HG03460 (cell line): Measurements from ENCODE around the gene SMARCA4.
"Not testable (repeated sequence)": the region's sequence is repeated elsewhere in the genome, so short reads cannot be mapped to it uniquely, and the experiment has no call there.

ENCODE experiments used
- ATAC-seq: cut with Tn5 transposase; IDR thresholded peaks from one replicate; pipeline ENCODE4 v1.9.1; 2021; ENCODE audit not compliant: unreplicated experiment

Gene SMARCA4

GRCh38 chr19:10976131-10976892 lies 15.5 kb downstream of the SMARCA4 start:
- no peak for ATAC-seq

DNA sequence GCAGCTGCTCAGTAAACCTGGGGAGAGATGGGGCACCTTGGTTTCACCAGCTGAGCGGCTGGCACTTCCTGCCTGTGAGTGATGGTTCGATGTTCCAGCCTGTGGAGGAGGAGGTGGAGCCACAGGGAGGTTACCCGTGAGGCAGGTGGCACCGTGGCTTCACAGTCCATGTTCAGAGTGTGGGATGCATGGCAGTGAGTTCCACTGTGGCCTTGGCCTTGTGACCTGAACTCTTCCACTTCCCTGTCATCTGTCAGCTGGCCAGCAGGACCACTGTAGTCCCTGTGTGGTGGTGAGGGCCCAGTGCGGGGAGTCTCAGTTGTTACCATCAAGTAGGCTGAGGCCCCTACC lies 16.9 kb downstream of the SMARCA4 start:
- no peak for ATAC-seq

DNA sequence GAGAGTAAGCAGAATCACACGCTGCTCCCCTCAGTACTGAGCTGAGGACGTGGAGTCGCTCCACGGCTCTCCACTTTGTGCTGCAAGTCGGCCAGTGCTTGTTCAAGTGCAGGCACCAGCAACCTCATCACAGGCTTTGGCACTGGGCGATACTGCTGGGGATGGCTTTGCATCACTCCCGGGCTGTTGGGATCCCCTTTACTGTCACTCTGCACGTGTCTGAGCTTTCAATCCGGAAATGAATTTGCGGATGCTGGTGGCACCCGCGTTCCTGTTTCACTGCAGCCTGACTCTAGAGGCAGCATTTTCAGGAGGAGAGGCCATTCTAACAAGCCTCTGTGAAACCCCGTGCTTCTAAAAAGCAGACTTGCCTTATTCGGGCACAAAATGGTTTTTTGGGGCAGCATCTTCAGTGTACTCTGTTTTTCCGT lies 19.1 kb downstream of the SMARCA4 start:
- ATAC-seq: no peak

DNA sequence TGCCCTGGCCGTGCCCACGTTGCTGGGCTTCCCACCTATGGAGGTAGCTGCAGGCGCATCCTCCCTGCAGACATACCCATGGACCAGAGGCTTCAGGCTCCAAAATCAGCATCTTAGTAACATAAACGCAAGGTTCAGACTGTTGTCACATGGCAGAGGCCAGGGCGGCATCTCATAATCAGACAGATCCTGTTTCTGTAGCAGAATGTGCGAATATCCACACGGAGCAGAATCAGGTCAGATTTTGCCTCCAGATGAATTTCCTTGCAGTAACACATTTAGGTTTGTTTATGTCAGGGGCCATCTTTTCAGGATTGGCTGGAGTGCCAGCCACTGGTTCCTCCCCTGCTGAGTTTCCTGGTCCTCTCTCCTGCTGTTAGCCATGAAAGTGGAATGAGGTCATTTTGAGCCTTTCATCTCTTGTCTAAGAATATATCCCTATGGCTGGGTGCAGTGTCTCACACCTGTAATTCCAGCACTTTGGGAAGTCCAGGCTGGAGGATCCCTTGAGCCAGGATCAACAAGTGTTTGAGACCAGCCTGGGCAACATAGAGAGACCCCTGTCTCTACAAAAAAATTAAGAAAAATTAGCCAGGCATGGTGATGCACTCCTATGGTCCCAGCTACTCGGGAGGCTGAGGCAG lies 20.5 kb downstream of the SMARCA4 start:
- ATAC-seq: no peak

- ATAC-seq: no peak
Observed at GRCh38 chr19:10983026-10983425, 22.2 kb downstream of the SMARCA4 start.

DNA sequence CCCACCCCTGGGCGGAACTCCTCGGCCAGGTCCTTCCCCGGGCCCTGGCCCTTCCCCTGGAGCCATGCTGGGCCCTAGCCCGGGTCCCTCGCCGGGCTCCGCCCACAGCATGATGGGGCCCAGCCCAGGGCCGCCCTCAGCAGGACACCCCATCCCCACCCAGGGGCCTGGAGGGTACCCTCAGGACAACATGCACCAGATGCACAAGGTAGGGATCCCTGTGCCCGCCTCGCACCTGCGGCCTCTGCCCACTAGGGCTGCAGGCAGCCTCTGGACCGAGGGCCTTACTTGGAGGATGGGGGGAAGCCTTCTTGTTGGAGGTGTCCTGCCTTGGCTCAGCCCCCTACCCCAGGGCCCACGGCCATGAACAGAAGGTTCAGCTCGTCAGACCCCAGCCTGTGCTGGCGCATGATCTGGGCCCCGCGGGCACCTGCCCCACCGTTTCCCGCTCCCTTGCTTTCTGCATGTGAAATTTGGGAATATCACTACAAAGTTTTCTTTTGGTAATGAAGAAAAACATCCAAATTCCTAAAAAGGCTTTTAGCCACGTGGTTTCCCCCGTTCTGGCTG lies 23.4 kb downstream of the SMARCA4 start:
- no peak for ATAC-seq

DNA sequence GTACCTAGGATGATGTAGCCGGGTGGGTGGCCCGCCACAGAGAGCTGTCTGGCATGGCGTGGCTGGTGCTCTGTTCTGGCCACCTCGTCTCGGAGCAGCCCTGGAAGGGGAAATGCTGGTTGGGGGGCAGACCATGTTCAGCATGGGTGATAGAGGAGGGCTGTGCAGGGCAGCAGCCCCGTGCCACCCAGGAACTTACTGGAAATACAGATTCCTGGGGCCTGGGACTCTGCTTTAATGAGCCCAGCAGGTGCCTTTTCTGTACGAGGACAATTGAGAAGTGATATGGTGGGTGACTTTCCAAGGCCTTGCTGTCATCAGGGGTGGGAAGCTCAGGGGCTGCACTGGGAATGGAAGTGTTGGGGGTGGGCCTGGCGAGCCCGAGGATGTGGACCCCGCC lies 24.7 kb downstream of the SMARCA4 start:
- ATAC-seq: no peak

DNA sequence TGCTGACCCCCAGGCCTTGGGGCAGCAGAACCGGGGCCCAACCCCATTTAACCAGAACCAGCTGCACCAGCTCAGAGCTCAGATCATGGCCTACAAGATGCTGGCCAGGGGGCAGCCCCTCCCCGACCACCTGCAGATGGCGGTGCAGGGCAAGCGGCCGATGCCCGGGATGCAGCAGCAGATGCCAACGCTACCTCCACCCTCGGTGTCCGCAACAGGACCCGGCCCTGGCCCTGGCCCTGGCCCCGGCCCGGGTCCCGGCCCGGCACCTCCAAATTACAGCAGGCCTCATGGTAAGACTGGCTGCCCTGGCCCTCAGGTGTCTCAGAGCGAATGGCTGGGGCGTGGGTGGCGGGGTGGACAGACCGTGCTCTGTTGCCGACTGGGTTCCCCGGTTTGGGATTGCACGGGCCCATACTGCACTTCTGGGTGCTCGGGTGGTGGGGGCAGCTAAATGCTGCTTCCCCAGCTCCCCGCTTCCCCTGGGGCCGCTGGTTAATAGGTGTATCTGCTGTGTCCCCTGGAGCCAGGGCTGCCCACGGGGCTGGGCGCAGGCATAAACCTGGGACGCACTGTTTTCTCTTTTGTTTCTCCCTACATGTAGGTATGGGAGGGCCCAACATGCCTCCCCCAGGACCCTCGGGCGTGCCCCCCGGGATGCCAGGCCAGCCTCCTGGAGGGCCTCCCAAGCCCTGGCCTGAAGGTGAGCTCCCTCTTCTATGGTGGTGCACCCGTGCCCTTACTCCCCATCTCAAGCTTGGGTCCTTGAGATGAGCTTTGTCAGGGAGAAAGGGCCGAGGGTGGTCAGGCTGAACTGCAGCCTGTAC lies 25.7 kb downstream of the SMARCA4 start:
- no peak for ATAC-seq

DNA sequence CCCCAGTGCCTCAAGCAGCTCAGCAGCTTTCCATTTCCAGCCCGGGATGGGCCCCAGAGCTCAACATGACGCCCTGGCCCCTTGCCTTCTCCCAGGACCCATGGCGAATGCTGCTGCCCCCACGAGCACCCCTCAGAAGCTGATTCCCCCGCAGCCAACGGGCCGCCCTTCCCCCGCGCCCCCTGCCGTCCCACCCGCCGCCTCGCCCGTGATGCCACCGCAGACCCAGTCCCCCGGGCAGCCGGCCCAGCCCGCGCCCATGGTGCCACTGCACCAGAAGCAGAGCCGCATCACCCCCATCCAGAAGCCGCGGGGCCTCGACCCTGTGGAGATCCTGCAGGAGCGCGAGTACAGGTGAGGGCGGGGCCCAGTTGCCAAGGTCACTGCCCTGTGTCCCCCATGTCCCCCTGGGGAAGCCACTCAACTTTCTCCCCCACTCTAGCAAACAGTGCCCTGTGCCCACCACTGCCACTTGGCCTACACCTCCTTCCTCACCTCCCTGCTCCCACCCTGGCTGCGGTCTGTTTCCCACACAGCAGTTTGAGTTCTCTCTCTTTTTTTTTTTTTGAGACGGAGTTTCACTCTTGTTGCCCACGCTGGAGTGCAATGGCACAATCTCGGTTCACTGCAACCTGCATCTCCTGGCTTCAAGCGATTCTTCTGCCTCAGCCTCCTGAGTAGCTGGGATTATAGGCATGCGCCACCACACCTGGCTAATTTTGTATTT lies 26.9 kb downstream of the SMARCA4 start:
- no peak for ATAC-seq

GRCh38 chr19:10988380-10988779 lies 27.6 kb downstream of the SMARCA4 start:
- ATAC-seq: no peak

DNA sequence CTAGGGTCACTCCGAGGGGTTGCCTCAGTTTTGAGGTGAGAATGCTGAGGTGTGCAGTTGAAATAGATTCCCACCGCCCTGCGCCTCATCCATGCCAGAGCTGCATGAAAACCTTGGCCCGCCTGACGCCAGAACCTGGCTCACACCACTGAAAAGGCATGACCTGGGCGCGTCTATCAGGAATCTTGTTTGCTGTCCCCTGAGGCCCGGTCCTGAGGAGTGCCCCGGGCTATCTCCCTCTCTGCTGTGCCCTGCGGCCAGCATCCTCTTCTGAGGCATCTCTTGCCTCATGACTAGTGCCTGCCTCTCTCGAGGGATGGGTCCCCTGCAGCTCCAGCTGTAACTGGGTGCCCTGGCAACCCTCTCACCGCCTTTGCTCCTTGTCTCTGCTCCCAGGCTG lies 28.1 kb downstream of the SMARCA4 start:
- no peak for ATAC-seq

DNA sequence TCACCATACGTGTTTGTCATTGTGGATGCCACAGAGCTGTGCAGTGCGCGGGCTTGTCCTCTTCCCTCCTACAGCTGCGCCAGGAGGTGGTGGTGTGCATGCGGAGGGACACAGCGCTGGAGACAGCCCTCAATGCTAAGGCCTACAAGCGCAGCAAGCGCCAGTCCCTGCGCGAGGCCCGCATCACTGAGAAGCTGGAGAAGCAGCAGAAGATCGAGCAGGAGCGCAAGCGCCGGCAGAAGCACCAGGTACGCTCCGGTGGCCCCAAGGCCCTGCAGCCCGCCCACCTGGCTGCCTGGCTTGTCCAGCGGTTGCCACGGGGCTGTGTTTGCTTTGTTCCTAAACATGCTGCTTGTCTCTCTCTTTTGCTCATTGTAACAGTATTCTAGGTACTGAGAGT lies 30.2 kb downstream of the SMARCA4 start:
- no peak for ATAC-seq

- no peak for ATAC-seq
Observed at GRCh38 chr19:10991521-10992081, 30.8 kb downstream of the SMARCA4 start.

GRCh38 chr19:10992174-10992573 lies 31.3 kb downstream of the SMARCA4 start:
- not testable (repeated sequence) for ATAC-seq

DNA sequence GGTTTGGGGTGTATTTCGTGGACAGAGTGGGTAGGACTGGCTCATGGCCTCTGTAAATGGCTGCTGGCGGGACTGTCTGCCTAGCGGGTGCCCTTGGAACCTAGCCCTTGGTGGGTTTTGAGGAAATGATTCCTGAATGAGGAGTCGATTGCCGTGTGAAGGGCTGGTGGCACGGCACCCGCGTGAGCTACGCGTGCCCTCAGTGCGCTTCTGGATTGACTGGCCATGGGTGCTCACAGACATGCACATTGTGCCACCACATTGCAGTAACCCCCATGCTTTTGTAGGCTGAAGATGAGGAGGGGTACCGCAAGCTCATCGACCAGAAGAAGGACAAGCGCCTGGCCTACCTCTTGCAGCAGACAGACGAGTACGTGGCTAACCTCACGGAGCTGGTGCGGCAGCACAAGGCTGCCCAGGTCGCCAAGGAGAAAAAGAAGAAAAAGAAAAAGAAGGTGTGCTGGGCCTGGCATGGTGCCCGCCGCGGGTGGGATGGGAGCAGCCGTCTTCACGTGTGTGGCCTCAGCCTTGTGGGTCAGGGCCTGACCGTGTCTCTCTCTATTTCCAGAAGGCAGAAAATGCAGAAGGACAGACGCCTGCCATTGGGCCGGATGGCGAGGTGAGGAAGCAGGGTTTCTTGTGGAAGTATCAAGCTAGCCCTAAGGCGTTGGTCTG lies 35.2 kb downstream of the SMARCA4 start:
- no peak for ATAC-seq

DNA sequence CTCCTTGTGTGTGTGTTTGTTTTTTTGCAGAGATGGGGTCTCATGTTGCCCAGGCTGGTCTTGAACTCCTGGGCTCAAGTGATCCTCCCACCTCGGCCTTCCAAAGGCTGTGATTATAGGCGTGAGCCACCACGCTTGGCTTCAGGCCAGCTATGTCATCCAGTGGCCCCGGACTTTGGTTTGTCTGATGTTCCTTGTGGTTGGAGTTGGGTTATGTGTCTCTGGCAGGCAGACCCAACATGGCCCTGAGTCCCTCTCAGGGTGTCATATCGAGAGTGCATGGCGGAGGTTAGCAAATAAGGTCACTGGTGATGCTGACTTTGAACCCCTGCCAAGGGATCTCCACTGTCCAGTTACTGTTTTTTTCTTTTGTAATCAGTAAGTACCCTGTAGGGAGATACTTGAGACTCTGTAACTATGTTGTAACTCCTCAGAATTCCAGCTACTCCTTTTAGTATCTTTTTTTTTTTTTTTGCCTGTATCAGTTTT lies 37.3 kb downstream of the SMARCA4 start:
- ATAC-seq: no peak

- no peak for ATAC-seq
Observed at GRCh38 chr19:10998666-10999065, 37.8 kb downstream of the SMARCA4 start.

DNA sequence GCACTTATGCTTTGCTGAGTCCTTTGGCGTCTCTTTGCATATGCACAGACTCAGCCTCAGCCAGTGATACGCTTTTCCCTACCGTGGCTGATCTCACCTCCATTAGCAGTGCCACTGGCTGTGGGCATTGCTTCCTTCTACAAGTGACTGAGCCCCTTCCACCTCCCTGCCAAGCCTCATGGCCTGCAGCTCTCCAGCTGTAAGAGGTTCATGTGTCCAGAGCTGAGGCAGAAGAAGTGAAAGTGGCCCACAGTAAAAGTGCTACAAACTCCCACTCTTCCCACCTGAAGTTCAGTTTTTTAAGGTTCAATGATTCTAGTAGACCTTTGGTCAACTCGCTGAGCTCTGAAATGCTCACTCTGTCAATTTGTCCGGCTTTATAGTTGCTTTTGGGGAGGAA lies 44.7 kb downstream of the SMARCA4 start:
- ATAC-seq: no peak

DNA sequence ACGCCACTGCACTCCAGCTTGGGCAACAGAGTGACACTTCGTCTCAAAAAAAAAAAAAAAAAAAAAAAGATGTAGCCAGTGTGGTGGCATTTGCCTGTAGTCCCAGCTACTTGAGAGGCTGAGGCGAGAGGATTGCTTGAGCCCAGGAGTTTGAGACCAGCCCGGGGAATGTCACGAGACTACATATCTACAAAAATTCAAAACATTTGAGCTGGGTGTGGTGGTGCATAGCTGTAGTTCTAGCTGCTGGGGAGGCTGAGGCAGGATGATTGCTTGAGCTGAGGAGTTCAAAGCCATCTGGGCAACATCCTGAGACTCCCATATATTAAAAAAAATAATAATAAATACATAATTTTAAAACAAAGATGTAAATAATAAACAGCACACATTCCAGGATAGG lies 46.6 kb downstream of the SMARCA4 start:
- no peak for ATAC-seq

GRCh38 chr19:11007962-11008532 lies 47.2 kb downstream of the SMARCA4 start:
- no peak for ATAC-seq
